Keratinocyte (primary cell): ENCODE results near the gene ATF5. TPM values are rescaled to one million over a fixed set of nuclear protein-coding genes. Genes with fewer than 3 reads are reported as not detected.

Source experiments
- DNase-seq: peaks from one replicate; pipeline ENCODE4 v3.0.0-alpha.2; 2011; ENCODE audit warnings: low read depth, missing footprints, low spot score
- FAIRE-seq: peaks from 2 replicates; lab custom pipeline; 2011; peaks lifted over from hg19 to GRCh38; lab: Jason Lieb, UNC
- H2AFZ ChIP-seq: 2 replicates; pipeline ENCODE4 v1.6.0; 2012; ENCODE audit warnings: low read length, control low read depth, inconsistent platforms; ENCODE audit not compliant: control insufficient read depth
- H3K27ac ChIP-seq: 2 replicates; pipeline ENCODE4 v1.5.1; 2011; ENCODE audit warnings: low read length; ENCODE audit not compliant: control insufficient read depth, insufficient read depth
- H3K27me3 ChIP-seq: 3 replicates; pipeline ENCODE4 v1.6.0; 2011; ENCODE audit warnings: low read length; ENCODE audit not compliant: control insufficient read depth, insufficient read depth; ENCODE audit errors: extremely low read depth
- H3K36me3 ChIP-seq, 2 experiments: 2 replicates in 1 of 2; 3 replicates in 1 of 2; pipeline ENCODE4 v1.5.1; 2011; ENCODE audit warnings: low read length in 2 of 2, mild to moderate bottlenecking in 1 of 2; ENCODE audit not compliant: control insufficient read depth in 2 of 2, insufficient read depth in 2 of 2; ENCODE audit errors: extremely low read depth in 1 of 2
- H3K4me1 ChIP-seq: 3 replicates; pipeline ENCODE4 v1.5.1; 2011; ENCODE audit warnings: low read length; ENCODE audit not compliant: control insufficient read depth, insufficient read depth; ENCODE audit errors: extremely low read depth
- H3K4me2 ChIP-seq: 3 replicates; pipeline ENCODE4 v1.6.0; 2011; ENCODE audit warnings: low read depth, low read length; ENCODE audit not compliant: control insufficient read depth, insufficient read depth; ENCODE audit errors: extremely low read depth
- H3K4me3 ChIP-seq, 3 experiments: fragments of 200-600 bp in 1 of 3; sonication (generic) in 1 of 3; 2 replicates in 2 of 3; 3 replicates in 1 of 3; pipeline ENCODE4 v1.5.1; 2011 to 2016; ENCODE audit warnings: low read length in 3 of 3, mild to moderate bottlenecking in 3 of 3, control low read depth in 2 of 3, inconsistent platforms in 1 of 3, low read depth in 1 of 3, mixed read lengths in 1 of 3, mixed run types in 1 of 3, moderate library complexity in 1 of 3; ENCODE audit not compliant: control insufficient read depth in 2 of 3, insufficient read depth in 2 of 3; ENCODE audit errors: extremely low read depth in 1 of 3
- H3K79me2 ChIP-seq: 2 replicates; pipeline ENCODE4 v1.6.0; 2012; ENCODE audit warnings: low read length; ENCODE audit not compliant: control insufficient read depth, insufficient read depth
- H3K9ac ChIP-seq: 3 replicates; pipeline ENCODE4 v1.6.0; 2011; ENCODE audit warnings: low read length; ENCODE audit not compliant: control insufficient read depth, insufficient read depth; ENCODE audit errors: extremely low read depth
- H3K9me1 ChIP-seq: 3 replicates; pipeline ENCODE4 v1.6.0; 2011; ENCODE audit warnings: low read length; ENCODE audit not compliant: control insufficient read depth, insufficient read depth; ENCODE audit errors: extremely low read depth
- H3K9me3 ChIP-seq: 2 replicates; pipeline ENCODE4 v1.5.1; 2012; ENCODE audit warnings: low read depth, low read length; ENCODE audit not compliant: control insufficient read depth
- H4K20me1 ChIP-seq: 3 replicates; pipeline ENCODE4 v1.6.0; 2011; ENCODE audit warnings: low read length; ENCODE audit not compliant: control insufficient read depth, insufficient read depth; ENCODE audit errors: extremely low read depth
- EZH2 ChIP-seq: IDR thresholded peaks from one replicate; pipeline ENCODE4 v1.6.1; 2012; ENCODE audit warnings: inconsistent platforms, mild to moderate bottlenecking, low read length, moderate library complexity
- dilution Hi-C: fragments of 300-500 bp; cut with MboI; formaldehyde crosslinking; loops from one replicate; pipeline ENCODE4 v1.7.0; 2020; ENCODE audit warnings: low sequenced_read_pairs; ENCODE audit not compliant: extremely low pct_ligation_motif_present
- polyA plus RNA-seq, 5 experiments: library from polyadenylated mRNA; depleted of rRNA in 3 of 5; stranded (reverse) in 3 of 5; stranded (forward) in 1 of 5; unstranded in 1 of 5; fragments of >200 nt; gene quantifications; 1 replicate in 1 of 5; 2 replicates in 3 of 5; 3 replicates in 1 of 5; pipeline versions ENCODE4 v1.2.1 to v1.2.3, GENCODE V29; 2011 to 2012; ENCODE audit warnings: missing spikeins in 2 of 5, low read depth in 1 of 5, low replicate concordance in 1 of 5
- TF ChIP-seq, protein P1 (sequence below), 3 experiments: IDR thresholded peaks in 1 of 3; conservative IDR thresholded peaks in 1 of 3; optimal IDR thresholded peaks in 1 of 3; 2 replicates in 2 of 3; 3 replicates in 1 of 3; pipeline versions ENCODE3 to v1.5.1; 2011; ENCODE audit warnings: low read length in 3 of 3, mild to moderate bottlenecking in 3 of 3, moderate library complexity in 2 of 3, control low read depth in 1 of 3, inconsistent platforms in 1 of 3; ENCODE audit not compliant: insufficient read depth in 2 of 3; ENCODE audit errors: extremely low read depth in 1 of 3

The ATF5 gene
- polyA plus RNA-seq, 1 donor (not counting 4 experiments of a cell fraction or from before 2014, with no cell fraction given), result 6.0 TPM

DNA sequence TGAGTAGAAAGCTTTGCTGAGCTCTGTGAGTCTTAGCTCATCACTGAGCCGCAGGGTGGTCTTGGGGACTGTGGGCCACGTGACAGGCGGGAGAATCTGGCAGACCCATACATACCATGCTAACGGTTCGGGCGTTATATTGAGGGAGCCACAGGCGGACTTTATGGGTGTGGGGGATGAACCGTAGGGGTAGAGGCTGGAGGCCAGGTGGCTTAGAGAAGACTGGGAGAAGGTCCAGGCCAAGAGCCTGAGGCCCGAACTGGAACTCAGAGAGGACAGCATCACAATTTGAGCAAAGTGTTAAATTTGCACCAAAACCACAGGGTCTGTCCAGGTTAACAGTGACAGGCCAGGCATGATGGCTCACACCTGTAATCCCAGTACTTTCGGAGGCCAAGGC, 15.3 kb upstream of the ATF5 start:
- Histone ChIP-seq H3K4me3 (no peak overlapping the region), H4K20me1 (peaks cover 14% of the 10 kb centered on the region), H3K36me3 (peaks cover 22 to 32% of the 10 kb centered on the region in 2 experiments), H3K9me1 (no peaks in the 10 kb centered on the region), H3K4me1 (no peaks in the 10 kb centered on the region), H3K27ac (no peak overlapping the region), H3K9ac (no peak overlapping the region), H3K27me3 (no peaks in the 10 kb centered on the region), H3K9me3 (no peaks in the 10 kb centered on the region), H2AFZ (no peak overlapping the region), H3K4me2 (no peak overlapping the region), H3K79me2 (peaks cover 32% of the 10 kb centered on the region)
- TF ChIP-seq EZH2, result no peak
- TF ChIP-seq, protein P1, sequence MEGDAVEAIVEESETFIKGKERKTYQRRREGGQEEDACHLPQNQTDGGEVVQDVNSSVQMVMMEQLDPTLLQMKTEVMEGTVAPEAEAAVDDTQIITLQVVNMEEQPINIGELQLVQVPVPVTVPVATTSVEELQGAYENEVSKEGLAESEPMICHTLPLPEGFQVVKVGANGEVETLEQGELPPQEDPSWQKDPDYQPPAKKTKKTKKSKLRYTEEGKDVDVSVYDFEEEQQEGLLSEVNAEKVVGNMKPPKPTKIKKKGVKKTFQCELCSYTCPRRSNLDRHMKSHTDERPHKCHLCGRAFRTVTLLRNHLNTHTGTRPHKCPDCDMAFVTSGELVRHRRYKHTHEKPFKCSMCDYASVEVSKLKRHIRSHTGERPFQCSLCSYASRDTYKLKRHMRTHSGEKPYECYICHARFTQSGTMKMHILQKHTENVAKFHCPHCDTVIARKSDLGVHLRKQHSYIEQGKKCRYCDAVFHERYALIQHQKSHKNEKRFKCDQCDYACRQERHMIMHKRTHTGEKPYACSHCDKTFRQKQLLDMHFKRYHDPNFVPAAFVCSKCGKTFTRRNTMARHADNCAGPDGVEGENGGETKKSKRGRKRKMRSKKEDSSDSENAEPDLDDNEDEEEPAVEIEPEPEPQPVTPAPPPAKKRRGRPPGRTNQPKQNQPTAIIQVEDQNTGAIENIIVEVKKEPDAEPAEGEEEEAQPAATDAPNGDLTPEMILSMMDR (optimal IDR thresholded peaks at IDR 0.05 in 1 of 3, IDR thresholded peaks at IDR 0.05 in 1 of 3, conservative IDR thresholded peaks at IDR 0.05 in 1 of 3; ENCODE audit: extremely low read depth in 1 of 3, insufficient read depth in 2 of 3, low read length in 3 of 3), result no peak
- dilution Hi-C loops, result no loop called here
- no peak for DNase-seq
- FAIRE-seq, result no peak

DNA sequence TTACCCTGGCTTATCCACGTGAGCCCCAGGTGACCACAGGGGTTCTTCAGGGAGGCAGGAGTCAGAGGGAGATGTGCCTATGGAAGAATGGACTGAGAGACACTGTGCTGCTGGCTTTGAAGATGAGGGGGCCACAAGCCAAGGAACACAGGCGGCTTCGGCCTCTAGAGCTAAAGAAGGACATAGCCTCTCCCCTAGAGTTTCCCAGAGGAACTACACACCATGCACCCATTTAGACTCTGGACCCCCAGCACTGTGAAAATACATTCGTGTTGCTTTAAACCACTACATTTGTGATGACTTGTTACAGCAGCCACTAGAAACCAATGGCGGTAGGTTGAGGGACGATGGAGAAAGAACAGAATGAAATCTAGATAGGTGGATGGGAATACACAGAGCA, 13.7 kb upstream of the ATF5 start:
- Histone ChIP-seq H3K27me3 (no peaks in the 10 kb centered on the region), H3K9me1 (no peaks in the 10 kb centered on the region), H2AFZ (no peak overlapping the region), H3K9ac (no peak overlapping the region), H3K79me2 (peaks cover 44% of the 10 kb centered on the region), H3K4me2 (no peak overlapping the region), H3K27ac (no peak overlapping the region), H3K4me3 (no peak overlapping the region), H3K9me3 (no peaks in the 10 kb centered on the region), H3K4me1 (no peaks in the 10 kb centered on the region), H3K36me3 (peaks cover 17 to 31% of the 10 kb centered on the region in 2 experiments), H4K20me1 (peaks cover 8% of the 10 kb centered on the region)
- TF ChIP-seq, protein P1 (optimal IDR thresholded peaks at IDR 0.05 in 1 of 3, IDR thresholded peaks at IDR 0.05 in 1 of 3, conservative IDR thresholded peaks at IDR 0.05 in 1 of 3; ENCODE audit: extremely low read depth in 1 of 3, insufficient read depth in 2 of 3, low read length in 3 of 3), result peak in 2 of 3 experiments; percentile 20 to 23
- TF ChIP-seq EZH2, result no peak
- FAIRE-seq, result no peak
- dilution Hi-C loops, result no loop called here
- DNase-seq, result no peak
